ENCODE measurements around the gene PAM.
"Not testable (repeated sequence)": the region's sequence is repeated elsewhere in the genome, so short reads cannot be mapped to it uniquely, and the experiment has no call there.

The PAM gene

DNA sequence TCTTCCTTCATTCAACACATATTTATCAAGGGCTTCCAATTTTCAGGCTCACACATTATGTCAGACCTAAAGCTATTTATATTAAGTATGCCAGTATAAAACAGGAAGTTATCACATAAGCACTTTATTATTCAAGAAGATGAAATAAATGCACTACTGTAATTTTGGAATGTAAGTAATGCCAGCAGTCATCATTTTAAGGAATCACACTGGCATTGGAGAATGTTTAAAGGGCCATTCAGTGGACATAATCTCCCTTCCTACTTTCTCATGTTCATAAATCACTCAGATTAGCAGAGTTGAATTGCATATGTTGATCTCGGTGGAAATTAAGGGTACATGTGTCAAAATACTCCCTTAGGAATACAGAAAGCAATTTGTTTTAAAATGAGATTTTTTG, 200.4 kb downstream of the PAM start:
- no peak for DNase-seq

DNA sequence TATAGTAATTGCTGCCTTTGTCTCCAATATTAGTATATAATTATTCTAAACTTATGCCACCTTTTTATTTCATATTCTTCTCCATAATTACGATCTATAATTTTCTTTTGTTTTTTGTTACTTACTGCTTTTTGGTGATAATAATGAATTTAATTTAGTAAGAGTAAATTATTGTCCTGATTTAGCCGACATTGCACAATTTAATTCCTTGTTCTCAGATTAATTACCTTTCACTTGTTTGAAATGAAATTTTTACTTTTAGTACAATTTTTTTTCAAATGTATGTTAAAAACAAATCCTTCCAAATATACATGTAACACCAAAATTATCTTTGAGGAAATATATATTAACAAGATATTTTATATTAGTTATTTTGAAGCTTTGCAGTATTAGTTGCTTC, 201.5 kb downstream of the PAM start:
- no peak for DNase-seq

DNA sequence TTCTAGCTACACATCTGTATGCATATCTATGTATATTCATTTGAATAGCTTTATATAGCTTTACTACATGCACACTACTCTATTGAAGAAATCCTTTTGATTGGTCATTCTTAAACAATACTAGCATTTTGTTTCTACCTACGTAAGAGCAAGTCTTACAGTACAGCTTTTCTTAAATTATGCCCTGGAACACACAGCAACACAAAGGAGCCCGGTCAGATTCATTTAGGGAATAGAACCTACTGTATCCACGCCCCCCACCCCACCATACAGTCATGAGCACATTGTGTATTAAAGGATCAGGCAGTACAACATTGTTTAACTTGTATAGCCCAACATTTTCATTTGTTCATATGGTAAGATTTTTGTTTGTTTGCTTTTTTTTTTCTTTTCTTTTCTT, 202.0 kb downstream of the PAM start:
- no peak for DNase-seq

DNA sequence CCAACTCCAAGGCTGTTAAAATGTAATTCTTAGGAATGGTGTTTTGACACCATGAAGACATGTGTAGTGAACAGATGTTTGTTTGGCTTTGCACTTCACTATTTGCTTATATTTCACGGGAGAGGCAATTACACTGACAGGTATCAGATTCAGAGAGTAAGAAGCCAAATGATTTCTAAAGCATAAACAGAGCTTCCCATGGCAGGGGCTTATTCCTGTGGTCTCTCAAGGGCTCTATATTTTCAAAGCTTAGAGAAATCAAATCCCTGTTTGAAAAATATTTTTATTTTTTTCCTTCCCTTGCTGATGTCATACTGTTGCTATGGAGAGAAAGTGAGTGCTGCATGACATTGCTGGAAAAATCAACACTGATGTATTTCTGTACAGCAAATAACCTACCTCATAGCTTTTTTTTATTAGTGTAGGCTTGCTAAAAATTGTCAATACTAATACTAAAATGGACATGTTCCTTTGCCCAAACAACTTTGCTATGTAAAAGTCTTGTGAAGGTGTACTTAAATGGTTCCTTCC, 203.4 kb downstream of the PAM start:
- DNase-seq = no peak

DNA sequence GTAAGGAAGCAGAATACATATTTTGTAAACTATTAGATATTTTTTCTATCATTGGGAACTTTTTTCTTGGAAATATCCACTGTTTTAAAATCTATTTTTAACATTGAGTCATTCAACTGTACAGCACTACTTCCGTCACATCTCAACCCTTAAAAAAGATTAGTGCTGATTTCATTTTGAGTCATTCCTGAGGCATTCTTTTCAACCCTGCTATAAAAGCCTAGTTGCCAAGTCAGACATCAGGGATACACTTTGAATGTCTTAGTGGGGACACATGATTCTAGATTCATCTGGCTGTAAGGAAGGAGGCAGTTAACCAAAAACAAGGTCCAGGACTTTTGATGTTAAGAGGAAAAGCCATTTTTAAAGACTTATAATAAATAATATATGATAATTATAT, 203.9 kb downstream of the PAM start:
- no peak for DNase-seq

DNA sequence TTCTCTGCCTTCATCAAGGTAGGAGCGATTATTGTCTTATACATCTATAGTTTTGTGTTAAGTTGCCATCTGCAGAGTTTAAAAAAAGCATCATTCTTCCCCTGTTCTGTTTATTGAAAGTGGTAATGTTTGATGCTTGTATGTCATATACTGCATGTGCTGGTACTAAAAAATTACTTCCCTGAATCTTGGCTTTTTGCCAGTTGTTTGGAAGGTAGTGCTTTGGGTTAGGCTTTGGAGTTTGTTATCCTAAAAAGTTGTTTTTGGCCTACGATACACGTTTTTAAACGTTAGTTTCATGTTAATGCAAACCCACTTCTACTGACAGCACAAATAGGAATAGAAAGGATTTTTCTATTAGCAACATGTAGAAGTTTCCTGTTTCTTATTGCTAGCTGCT, 206.6 kb downstream of the PAM start:
- no peak for DNase-seq

DNA sequence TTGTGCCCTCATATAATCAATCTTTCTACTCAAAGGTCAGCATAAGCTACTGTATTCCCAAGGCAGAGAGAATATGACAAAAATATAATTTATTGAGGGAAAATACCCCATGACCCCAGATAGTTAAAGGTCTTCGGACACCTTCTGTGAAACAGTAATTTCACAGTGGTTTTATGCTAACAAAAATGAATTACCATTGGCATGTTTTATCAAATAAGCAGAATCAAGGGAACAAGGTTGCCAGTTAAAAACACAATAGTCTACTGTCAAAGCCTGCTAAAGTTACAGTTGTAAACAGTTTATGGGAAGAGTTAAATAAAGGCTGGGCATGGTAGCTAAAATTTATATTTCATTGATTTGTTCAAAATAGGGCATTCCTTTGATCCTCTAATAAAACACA, 210.5 kb downstream of the PAM start:
- DNase-seq = no peak

DNA sequence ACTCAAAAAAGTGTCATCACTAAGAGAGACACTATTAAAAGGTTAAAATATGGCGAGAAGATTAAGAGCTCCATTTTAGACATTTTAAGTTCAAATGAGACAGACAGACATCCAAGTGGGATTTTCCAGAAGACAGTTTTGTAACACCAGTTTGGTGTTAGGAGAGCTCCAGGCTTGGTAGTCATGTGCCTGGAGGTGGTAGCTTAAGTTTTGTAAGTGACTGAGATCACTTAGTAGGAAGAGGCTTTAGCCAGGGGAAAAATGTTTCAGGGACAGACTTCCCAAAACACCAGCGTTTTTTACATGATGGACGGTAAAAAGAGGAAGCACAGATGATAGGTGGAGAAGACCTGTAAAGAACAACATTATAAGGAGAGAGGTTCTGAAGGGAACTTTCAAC, 214.5 kb downstream of the PAM start:
- DNase-seq = no peak

DNA sequence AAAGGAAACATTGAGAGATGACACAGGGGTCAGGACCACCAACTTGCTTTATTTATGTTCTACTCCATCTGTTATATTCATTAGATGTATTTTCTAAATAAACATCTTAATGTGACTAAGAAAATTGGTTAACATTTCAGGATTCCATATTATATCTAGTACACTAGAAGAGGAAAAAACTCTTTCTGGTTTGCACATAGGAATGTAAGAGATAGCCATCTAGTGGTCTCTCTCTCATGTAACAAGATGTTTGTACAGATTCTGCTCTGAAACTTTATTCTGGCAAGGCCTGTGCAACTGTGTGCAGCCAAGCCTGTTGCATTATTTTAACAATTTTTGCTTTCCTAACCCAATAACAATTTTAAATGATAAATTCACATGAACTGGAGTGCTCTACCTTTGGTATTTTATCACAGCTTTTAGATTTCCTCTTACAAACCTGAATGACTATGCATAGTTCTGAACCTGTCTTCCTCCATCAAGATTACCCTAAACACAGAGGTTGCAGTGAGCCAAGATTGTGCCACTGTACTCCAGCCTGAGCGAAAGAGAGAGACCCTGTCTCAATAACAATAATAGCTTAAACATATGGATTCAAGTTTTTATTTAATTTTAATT, 216.7 kb downstream of the PAM start:
- no peak for DNase-seq

DNA sequence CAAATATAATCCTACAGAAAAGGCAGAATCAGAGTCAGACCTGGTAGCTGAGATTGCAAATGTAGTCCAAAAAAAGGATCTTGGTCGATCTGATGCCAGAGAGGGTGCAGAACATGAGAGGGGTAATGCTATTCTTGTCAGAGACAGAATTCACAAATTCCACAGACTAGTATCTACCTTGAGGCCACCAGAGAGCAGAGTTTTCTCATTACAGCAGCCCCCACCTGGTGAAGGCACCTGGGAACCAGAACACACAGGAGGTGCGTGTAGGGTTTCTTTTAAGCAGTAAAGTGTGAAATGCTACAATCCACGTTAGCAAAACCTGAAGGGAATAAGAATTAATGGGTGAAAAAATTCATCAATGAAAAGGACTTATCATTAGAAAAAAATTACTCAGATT, 219.1 kb downstream of the PAM start:
- no peak for DNase-seq

DNA sequence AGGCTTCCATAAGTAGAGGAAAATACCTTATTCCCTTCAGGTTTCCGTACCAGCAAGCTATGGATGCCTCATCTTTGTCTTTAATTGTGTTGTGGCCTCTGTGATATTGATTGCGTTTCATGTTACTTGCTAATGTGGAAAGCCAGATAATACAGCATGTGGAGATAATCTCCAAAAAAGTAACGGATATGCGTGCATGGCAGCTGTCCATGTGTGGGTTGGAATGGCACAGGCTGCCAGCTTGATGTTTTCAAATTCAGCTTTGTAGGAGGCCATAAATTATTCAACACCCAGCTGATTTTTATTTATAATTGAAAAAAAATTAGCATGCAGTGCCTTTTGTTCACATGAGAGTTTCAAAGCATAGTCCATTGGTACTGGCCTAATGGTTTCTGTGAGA, 219.9 kb downstream of the PAM start:
- DNase-seq = no peak

DNA sequence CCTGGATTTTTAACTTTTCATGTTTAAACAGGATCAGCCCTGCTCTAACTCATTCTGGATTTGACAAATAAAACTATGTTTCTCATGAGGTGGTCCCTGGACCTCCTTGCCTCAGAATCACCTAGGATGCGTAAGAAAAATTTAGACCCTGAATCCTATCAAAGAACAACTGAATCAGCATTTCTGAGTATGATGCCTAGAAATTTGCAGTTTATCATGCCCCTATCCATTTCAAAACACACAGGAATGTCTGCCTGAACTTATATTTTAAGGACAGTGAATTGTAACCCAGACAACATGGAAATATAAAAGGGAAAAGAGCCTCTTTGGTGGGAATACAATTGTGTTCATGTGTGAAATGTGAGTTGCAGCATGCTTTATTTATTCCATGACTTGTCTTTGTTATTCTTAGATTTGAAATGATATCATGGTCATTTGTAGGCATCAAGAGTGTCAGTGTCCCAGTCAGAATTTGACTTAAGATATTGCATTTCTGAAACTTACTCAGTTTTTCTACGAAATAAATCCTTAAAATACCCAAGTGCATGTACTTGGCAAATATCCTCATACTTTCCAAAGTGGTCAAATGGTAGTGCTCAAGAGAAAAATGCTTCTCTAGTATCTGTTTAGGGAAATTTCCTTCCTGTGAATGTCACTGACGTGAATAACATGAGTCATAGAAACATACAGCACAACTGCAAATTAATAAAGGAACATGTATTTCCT, 220.5 kb downstream of the PAM start:
- DNase-seq = no peak

DNA sequence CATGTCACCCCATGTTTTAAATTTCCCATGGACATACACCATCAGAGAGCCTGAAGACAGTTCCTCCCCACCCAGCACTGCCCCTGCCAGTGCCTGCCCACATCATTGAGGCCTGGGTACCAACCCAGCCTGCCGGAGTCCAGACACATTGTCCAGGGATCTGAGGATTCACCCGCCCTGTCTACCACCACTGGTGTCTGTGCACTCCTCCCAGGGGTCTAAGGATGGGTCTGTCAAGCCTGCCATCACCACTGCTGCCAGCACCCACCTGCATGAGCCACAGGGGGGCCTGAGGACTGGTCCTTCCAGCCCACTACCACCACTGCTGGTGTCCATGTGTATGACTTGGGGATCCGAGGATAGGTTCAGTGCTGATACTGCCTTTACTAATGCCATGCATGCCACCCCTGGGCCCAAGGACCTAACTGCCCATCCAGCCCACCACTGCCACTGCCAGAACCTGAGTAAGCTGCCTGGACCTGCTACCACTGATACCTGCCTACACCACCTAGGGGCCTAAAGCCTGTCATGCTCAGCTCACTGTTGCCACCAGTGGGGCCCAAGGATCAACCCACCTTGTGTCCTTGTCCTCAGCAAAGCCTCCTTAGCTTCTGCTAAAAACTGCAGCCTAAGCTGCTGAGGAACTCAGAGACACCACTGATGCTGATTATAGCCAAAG, 227.0 kb downstream of the PAM start:
- DNase-seq = no peak

DNA sequence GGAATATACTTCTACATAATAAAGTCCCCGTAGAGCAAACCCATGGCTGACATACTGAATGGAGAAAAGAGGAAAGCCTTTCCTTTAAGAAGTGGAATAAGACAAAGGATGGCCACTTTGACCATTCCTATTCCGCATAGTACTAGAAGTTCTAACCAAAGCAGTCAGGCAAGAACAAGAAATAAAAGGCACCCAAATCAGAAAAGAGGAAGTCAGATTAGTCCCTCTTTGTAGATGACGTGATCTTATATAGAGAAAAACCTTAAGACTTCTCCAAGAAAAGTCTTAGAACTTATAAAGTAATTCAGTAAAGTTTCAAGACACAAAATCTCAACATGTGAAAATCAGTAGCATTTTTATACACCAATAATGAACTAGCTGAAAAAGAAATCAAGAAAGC, 231.0 kb downstream of the PAM start:
- DNase-seq = no peak

DNA sequence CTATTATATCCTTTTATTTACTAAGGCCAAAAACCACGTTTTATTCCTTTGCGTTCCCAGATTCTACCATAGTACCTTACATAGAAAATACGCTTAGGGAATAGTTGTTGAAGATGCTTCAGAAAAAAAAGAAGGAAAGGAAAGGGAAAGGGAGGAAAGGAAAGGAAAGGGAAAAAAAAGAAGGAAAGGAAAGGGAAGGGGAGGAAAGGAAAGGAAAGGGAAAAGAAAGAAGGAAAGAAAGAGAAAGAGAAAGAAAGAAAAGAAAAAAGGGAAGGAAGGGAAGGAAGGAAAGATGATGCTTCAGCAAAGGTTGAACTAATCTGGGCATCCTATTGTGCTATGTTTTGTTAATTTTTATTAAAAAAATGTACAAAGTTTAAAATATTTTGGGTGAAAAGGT, 233.4 kb downstream of the PAM start:
- DNase-seq = no peak

DNA sequence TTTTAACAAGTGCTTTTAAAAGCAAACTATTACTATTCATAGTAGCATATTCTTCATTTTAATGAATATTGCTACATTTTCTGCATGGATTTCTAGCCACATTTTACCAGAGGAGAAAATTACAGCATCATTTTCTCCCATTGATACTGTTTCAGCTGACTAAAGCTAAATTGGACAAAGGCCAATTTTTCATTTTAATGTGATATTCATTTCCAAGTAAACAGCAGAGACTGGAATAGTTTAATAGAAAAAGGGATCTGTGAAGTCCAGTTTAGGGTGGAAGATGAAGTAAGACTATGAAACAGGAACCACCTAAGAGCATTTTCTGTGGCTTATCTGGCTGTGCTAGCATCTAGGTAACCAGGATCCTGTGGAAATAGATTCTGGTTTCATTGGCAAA, 236.7 kb downstream of the PAM start:
- DNase-seq = no peak

DNA sequence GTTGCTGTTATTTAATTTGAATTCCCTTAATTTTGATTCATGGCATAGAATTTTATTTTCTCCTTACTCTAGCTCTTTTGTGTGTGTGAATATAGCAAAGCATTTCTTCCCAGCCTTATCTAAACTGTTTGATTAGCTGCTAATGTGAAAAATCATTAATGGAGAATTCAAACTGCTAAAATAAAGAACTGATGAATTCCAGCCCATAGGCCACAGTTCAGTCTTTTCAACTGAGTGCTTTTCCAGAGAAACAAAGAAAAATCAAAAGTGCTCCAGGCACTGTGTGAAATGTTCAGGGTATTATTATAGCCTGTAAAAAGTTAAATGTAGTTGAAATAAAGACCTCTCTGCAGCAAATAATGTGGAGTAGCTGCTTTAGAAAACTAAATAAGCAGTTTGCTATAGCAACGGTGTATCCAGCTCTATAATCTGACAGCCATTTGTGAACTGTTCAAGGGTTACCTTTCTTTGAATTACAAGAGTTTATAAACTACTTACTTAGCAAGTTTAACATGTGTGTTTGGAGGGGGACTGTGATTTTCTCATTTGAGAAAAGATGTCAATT, 241.0 kb downstream of the PAM start:
- no peak for DNase-seq

DNA sequence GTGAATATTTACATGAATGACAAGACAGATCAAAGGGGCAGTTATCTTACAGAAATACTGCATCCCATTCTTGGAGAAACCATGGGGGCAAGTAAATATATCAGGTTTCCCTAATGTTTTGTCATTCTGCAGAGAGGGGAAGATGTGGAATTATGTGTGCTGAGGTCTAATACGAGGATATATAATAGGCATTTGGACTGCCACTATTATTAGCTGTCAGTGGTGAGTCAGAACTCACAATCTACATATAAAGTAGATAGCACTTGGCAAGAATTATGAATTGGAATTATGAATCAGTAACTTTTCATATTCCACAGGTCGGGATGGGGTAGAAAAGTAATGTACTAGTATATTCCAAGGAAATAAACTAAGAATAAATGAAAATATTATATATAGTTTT, 243.1 kb downstream of the PAM start:
- DNase-seq = no peak

DNA sequence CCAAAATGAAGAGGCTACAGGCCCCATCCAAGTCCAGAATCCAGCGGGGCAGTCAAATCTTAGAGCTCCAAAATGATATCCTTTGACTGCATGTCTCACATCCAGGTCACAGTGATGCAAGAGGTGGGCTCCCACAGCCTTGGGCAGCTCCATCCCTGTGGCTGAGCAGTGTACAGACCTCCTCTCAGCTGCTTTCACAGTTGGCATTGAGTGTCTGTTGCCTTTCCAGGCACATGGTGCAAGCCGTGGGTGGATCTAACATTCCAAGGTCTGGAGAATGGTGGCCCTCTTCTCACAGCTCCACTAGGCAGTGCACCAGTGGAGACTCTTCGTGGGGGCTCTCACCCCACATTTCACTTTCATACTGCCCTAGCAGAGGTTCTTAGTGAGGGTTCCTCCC, 244.1 kb downstream of the PAM start:
- no peak for DNase-seq

DNA sequence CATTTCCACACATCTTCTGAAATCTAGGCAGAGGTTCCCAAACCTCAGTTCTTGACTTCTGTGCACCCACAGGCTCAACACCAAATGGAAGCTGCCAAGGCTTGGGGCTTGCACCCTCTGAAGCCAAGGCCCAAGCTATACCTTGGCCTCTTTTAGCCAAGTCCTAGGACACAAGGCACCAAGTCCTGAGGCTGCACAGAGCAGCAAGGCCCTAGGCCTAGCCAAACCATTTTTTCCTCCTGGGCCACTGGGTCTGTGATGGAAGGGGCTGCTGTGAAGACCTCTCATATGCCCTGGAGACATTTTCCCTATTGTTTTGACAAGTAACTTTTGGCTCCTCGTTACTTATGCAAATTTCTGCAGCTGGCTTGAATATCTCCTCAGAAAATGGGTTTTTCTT, 244.5 kb downstream of the PAM start:
- not testable (repeated sequence) for DNase-seq

DNA sequence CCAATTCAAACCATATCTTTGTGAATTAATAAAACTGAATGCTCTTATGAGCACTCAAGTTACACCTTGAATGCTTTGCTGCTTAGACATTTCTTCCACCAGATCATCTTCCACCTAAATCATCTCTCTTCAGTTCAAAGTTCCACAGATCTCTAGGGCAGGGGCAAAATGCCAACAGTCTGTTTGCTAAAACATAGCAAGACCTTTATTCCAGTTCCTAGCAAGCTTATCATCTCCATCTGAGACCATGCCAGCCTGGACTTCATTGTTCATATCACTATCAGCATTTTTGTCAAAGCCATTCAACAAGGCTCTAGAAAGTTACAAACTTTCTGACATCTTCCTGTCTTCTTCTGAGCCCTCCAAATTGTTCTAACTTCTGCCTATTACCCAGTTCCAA, 245.0 kb downstream of the PAM start:
- DNase-seq = no peak

DNA sequence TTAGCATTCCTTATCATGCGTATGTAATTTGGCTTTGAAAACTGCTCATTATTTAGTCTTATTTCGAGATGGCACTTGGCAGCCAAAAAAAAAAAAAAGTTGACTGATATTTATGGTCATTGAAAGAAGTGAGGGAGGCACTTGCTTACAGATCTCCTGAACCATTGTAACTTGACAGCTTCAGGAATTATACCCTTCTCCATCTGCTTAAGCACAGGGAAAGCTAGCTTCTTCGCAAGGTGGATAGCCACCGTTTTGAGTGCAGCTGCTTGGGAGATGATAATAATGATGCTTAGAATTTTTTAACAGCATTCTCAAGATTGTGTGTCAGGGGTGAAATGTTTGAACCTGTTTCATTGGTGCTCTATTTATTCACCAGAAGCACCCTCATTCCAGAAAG, 248.8 kb downstream of the PAM start:
- DNase-seq = no peak

DNA sequence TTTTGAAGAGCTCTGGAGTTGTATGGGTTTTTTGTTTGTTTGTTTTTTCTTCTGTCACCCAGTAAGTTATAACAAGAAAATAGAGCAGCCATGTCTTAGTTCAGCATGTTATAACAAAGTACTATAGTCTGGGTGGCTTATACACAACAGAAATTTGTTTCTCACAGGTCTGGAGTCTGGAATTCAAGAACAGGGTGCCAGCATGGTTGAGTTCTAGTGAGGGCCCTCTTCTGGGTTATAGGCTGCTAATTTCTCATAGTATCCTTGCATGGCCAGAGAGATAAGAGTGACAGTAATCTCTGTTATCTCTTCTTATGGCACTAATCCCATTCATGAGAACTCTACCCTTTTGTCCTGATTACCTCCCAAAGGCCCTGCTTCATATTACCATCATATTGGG, 250.2 kb downstream of the PAM start:
- DNase-seq = no peak

DNA sequence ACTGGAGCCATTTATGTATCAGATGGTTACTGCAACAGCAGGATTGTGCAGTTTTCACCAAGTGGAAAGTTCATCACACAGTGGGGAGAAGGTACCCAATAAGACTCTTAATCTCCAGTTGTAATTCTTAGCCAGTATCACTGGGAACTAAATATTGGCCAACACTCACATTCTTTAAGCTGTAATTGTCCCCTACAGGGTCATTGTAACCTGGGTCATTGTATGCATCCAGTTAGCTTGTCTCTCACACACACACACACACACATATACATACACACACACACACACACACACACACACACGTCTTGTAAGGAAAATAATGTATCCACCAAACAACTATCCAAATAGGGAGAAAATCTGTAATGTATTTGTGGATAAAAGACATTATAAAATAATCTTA, 251.8 kb downstream of the PAM start:
- DNase-seq = no peak
